ENCODE results near the gene MYH13.

MYH13 gene

GRCh38 chr17:10344816-10345215, 28.0 kb downstream of the MYH13 start:
- no peak for DNase-seq (ENCODE audit: low read depth)

GRCh38 chr17:10339051-10339450, 33.8 kb downstream of the MYH13 start:
- DNase-seq (ENCODE audit: low read depth) = no peak

GRCh38 chr17:10337976-10338375, 34.8 kb downstream of the MYH13 start:
- DNase-seq (ENCODE audit: low read depth) = no peak

GRCh38 chr17:10337136-10337535, 35.7 kb downstream of the MYH13 start:
- no peak for DNase-seq (ENCODE audit: low read depth)

GRCh38 chr17:10336393-10336792, 36.4 kb downstream of the MYH13 start:
- DNase-seq (ENCODE audit: low read depth) = no peak

- DNase-seq (ENCODE audit: low read depth) = no peak
These were observed 40.3 kb downstream of the MYH13 start for GRCh38 chr17:10332515-10332914.

GRCh38 chr17:10328971-10329923, 43.6 kb downstream of the MYH13 start:
- no peak for DNase-seq (ENCODE audit: low read depth)

- DNase-seq (ENCODE audit: low read depth) = no peak
These were observed 44.6 kb downstream of the MYH13 start for GRCh38 chr17:10328206-10328605.

GRCh38 chr17:10327640-10328039, 45.2 kb downstream of the MYH13 start:
- peak; percentile 18 for DNase-seq (ENCODE audit: low read depth)

- no peak for DNase-seq (ENCODE audit: low read depth)
These were observed 47.6 kb downstream of the MYH13 start for GRCh38 chr17:10325031-10325695.

- DNase-seq (ENCODE audit: low read depth) = no peak
These were observed 48.8 kb downstream of the MYH13 start for GRCh38 chr17:10323812-10324610.

- DNase-seq (ENCODE audit: low read depth) = no peak
These were observed 54.3 kb downstream of the MYH13 start for GRCh38 chr17:10318535-10318934.

GRCh38 chr17:10317543-10317834, 55.3 kb downstream of the MYH13 start:
- DNase-seq (ENCODE audit: low read depth) = no peak

- DNase-seq (ENCODE audit: low read depth) = no peak
These were observed 55.8 kb downstream of the MYH13 start for GRCh38 chr17:10316801-10317542.

GRCh38 chr17:10314329-10314728, 58.5 kb downstream of the MYH13 start:
- DNase-seq (ENCODE audit: low read depth) = no peak

GRCh38 chr17:10313037-10313672, 59.7 kb downstream of the MYH13 start:
- no peak for DNase-seq (ENCODE audit: low read depth)

- DNase-seq (ENCODE audit: low read depth) = no peak
These were observed 61.7 kb downstream of the MYH13 start for GRCh38 chr17:10311131-10311530.

- DNase-seq (ENCODE audit: low read depth) = no peak
These were observed 63.5 kb downstream of the MYH13 start for GRCh38 chr17:10309003-10309974.

- DNase-seq (ENCODE audit: low read depth) = no peak
These were observed 66.2 kb downstream of the MYH13 start for GRCh38 chr17:10306585-10306984.

GRCh38 chr17:10305398-10305797, 67.4 kb downstream of the MYH13 start:
- DNase-seq (ENCODE audit: low read depth) = no peak
